SH-SY5Y (cell line): ENCODE measurements around the gene AFF3.

ENCODE experiments used
- GATA2 ChIP-seq: IDR thresholded peaks from 2 replicates; pipeline ENCODE4 v1.6.1; 2011; ENCODE audit warnings: mild to moderate bottlenecking, low read depth, low read length
- GATA3 ChIP-seq: IDR thresholded peaks from 2 replicates; pipeline ENCODE4 v1.6.1; 2011; ENCODE audit warnings: low read depth, mild to moderate bottlenecking, low read length, moderate library complexity

GRCh38 chr2:99595373-99595772 is 547.0 kb downstream of the AFF3 start:
- TF ChIP-seq GATA2 (no peak), GATA3 (no peak)
